Measurements from ENCODE around the gene FAAP100. TPM values are rescaled to one million over a fixed set of nuclear protein-coding genes. Genes with fewer than 3 reads are reported as not detected.

FAAP100 gene
- polyA plus RNA-seq, 1 donor from 2014 or later, result 56.3 TPM

DNA sequence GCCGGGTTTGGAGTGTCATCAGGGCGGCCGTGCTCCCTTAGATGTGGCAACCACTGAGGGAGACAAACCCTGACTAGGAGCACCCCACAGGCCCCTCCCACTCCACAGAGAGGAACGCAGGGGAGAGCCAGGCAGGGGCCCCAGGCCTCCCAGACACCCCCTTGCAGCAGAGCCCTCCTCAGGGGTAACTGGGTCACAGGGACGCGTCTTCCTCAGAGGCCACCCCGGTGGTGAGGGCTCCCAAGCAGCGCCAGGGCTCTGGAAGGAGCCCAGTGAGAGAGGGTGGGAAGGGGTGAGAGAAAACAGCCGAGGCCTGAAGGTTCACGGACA is 12.6 kb downstream of the FAAP100 start:
- H3K9ac ChIP-seq (ENCODE audit: low read length), result no peak overlapping the region
- no peaks in the 10 kb centered on the region for H4K20me1 ChIP-seq (ENCODE audit: insufficient read depth)
- no peaks in the 10 kb centered on the region for H3K79me2 ChIP-seq (replicated peaks; ENCODE audit: insufficient read depth, low read length)
- no peaks in the 10 kb centered on the region for H3K27me3 ChIP-seq (ENCODE audit: insufficient read depth, low read depth, low read length)
- no peaks in the 10 kb centered on the region for H3K9me2 ChIP-seq (ENCODE audit: insufficient read depth, low read length)
- H3K9me3 ChIP-seq (ENCODE audit: low read length), result no peaks in the 10 kb centered on the region
- H3F3A ChIP-seq (ENCODE audit: insufficient read depth, low read length, poor library complexity, severe bottlenecking), result no peaks in the 10 kb centered on the region
- no peak overlapping the region for H3K27ac ChIP-seq (ENCODE audit: low read length)
- H3K4me2 ChIP-seq (ENCODE audit: low read length), result no peak overlapping the region
- no peak overlapping the region for H3K4me3 ChIP-seq (ENCODE audit: low read length)
- H2AFZ ChIP-seq (ENCODE audit: low read depth, low read length), result no peak overlapping the region
- no peaks in the 10 kb centered on the region for H3K36me3 ChIP-seq (ENCODE audit: insufficient read depth, low read length)
- TF ChIP-seq, protein P1, sequence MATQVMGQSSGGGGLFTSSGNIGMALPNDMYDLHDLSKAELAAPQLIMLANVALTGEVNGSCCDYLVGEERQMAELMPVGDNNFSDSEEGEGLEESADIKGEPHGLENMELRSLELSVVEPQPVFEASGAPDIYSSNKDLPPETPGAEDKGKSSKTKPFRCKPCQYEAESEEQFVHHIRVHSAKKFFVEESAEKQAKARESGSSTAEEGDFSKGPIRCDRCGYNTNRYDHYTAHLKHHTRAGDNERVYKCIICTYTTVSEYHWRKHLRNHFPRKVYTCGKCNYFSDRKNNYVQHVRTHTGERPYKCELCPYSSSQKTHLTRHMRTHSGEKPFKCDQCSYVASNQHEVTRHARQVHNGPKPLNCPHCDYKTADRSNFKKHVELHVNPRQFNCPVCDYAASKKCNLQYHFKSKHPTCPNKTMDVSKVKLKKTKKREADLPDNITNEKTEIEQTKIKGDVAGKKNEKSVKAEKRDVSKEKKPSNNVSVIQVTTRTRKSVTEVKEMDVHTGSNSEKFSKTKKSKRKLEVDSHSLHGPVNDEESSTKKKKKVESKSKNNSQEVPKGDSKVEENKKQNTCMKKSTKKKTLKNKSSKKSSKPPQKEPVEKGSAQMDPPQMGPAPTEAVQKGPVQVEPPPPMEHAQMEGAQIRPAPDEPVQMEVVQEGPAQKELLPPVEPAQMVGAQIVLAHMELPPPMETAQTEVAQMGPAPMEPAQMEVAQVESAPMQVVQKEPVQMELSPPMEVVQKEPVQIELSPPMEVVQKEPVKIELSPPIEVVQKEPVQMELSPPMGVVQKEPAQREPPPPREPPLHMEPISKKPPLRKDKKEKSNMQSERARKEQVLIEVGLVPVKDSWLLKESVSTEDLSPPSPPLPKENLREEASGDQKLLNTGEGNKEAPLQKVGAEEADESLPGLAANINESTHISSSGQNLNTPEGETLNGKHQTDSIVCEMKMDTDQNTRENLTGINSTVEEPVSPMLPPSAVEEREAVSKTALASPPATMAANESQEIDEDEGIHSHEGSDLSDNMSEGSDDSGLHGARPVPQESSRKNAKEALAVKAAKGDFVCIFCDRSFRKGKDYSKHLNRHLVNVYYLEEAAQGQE (IDR thresholded peaks at IDR 0.05; ENCODE audit: borderline replicate concordance), result no peak
- TF ChIP-seq TAF1 (IDR thresholded peaks at IDR 0.05; ENCODE audit: low read depth) (no peak), EZH2 (IDR thresholded peaks at IDR 0.05; ENCODE audit: borderline replicate concordance, insufficient read depth, low read length, poor library complexity, severe bottlenecking) (no peak), SMC3 (conservative IDR thresholded peaks at IDR 0.05; ENCODE audit: poor library complexity) (no peak), MXI1 (conservative IDR thresholded peaks at IDR 0.05; ENCODE audit: poor library complexity, severe bottlenecking) (no peak), POLR2AphosphoS5 (IDR thresholded peaks at IDR 0.05) (no peak), RAD21 (conservative IDR thresholded peaks at IDR 0.05) (no peak), EP300 (conservative IDR thresholded peaks at IDR 0.05; ENCODE audit: poor library complexity, severe bottlenecking) (no peak)
- TF ChIP-seq, protein P2, sequence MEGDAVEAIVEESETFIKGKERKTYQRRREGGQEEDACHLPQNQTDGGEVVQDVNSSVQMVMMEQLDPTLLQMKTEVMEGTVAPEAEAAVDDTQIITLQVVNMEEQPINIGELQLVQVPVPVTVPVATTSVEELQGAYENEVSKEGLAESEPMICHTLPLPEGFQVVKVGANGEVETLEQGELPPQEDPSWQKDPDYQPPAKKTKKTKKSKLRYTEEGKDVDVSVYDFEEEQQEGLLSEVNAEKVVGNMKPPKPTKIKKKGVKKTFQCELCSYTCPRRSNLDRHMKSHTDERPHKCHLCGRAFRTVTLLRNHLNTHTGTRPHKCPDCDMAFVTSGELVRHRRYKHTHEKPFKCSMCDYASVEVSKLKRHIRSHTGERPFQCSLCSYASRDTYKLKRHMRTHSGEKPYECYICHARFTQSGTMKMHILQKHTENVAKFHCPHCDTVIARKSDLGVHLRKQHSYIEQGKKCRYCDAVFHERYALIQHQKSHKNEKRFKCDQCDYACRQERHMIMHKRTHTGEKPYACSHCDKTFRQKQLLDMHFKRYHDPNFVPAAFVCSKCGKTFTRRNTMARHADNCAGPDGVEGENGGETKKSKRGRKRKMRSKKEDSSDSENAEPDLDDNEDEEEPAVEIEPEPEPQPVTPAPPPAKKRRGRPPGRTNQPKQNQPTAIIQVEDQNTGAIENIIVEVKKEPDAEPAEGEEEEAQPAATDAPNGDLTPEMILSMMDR (IDR thresholded peaks at IDR 0.05; ENCODE audit: poor library complexity, severe bottlenecking), result no peak

DNA sequence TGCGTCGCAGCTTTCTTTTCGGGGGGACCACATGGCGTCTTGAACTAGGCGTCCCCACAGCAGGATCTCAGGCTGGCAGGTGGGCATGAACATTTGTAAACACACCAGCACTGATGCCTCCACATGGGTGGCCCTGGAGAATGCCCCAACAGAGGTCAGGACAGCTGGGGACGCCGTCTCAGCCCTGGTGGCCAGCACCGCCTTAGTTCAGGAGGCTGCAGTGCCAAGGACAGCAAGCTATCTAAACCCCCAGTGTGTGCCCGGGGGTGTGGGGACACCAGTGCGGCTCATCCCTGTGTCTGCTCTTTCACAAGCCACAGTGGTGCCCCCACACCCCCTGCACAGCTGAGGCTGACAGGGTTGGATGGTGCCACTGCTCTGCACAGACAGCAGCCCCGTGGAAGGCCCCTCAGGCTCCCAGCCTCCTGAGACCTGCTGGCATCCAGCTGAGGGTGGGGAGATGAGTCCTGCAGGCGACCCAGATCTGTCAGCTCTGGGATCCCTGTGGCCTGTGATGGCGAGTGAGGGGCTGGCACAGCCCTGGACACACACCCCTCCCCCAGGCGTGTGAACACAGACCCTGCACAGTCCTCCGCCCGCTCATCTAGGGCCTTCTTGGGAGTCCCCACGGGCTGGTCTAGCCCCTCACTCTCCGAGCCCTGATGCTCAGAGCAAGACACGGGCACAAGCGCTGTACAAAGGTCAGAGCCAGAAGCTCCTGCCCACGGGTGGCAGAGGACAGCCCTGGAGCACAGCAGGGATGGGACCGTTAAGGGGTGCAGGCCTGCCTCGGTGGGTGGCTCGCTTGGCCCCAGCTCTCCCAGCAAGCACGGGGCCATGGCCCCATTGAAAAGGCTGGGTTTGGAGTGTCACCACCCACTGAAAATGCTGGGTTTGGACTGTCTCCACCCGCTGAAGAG is 13.2 kb downstream of the FAAP100 start:
- Histone ChIP-seq H3K9me2 (ENCODE audit: insufficient read depth, low read length) (no peaks in the 10 kb centered on the region), H3K36me3 (ENCODE audit: insufficient read depth, low read length) (no peaks in the 10 kb centered on the region), H3K27me3 (ENCODE audit: insufficient read depth, low read depth, low read length) (no peaks in the 10 kb centered on the region), H3K4me2 (ENCODE audit: low read length) (no peak overlapping the region), H3K4me3 (ENCODE audit: low read length) (no peak overlapping the region), H3K9me3 (ENCODE audit: low read length) (no peaks in the 10 kb centered on the region), H4K20me1 (ENCODE audit: insufficient read depth) (no peaks in the 10 kb centered on the region), H3F3A (ENCODE audit: insufficient read depth, low read length, poor library complexity, severe bottlenecking) (no peaks in the 10 kb centered on the region), H2AFZ (ENCODE audit: low read depth, low read length) (no peak overlapping the region), H3K79me2 (replicated peaks; ENCODE audit: insufficient read depth, low read length) (no peaks in the 10 kb centered on the region), H3K27ac (ENCODE audit: low read length) (no peak overlapping the region), H3K9ac (ENCODE audit: low read length) (no peak overlapping the region)
- TF ChIP-seq, protein P2 (IDR thresholded peaks at IDR 0.05; ENCODE audit: poor library complexity, severe bottlenecking), result no peak
- TF ChIP-seq EZH2 (IDR thresholded peaks at IDR 0.05; ENCODE audit: borderline replicate concordance, insufficient read depth, low read length, poor library complexity, severe bottlenecking) (no peak), RAD21 (conservative IDR thresholded peaks at IDR 0.05) (no peak), POLR2AphosphoS5 (IDR thresholded peaks at IDR 0.05) (no peak), MXI1 (conservative IDR thresholded peaks at IDR 0.05; ENCODE audit: poor library complexity, severe bottlenecking) (no peak), SMC3 (conservative IDR thresholded peaks at IDR 0.05; ENCODE audit: poor library complexity) (no peak), EP300 (conservative IDR thresholded peaks at IDR 0.05; ENCODE audit: poor library complexity, severe bottlenecking) (no peak), TAF1 (IDR thresholded peaks at IDR 0.05; ENCODE audit: low read depth) (no peak)
- TF ChIP-seq, protein P1 (IDR thresholded peaks at IDR 0.05; ENCODE audit: borderline replicate concordance), result no peak
